Myocyte (in vitro differentiated cells): ENCODE results near the gene SIK3. TPM values are rescaled to one million over a fixed set of nuclear protein-coding genes. Genes with fewer than 3 reads are reported as not detected.

Experiments
- DNase-seq: peaks from one replicate; pipeline ENCODE4 v3.0.0-alpha.2; 2012; ENCODE audit warnings: low read depth
- total RNA-seq: library from RNA; depleted of rRNA; stranded (reverse); fragments of >200 nt; gene quantifications from 2 replicates; pipeline ENCODE4 v1.2.3, GENCODE V29; 2014

SIK3 gene
- total RNA-seq, 1 donor from 2014 or later = 19.7 TPM

DNA sequence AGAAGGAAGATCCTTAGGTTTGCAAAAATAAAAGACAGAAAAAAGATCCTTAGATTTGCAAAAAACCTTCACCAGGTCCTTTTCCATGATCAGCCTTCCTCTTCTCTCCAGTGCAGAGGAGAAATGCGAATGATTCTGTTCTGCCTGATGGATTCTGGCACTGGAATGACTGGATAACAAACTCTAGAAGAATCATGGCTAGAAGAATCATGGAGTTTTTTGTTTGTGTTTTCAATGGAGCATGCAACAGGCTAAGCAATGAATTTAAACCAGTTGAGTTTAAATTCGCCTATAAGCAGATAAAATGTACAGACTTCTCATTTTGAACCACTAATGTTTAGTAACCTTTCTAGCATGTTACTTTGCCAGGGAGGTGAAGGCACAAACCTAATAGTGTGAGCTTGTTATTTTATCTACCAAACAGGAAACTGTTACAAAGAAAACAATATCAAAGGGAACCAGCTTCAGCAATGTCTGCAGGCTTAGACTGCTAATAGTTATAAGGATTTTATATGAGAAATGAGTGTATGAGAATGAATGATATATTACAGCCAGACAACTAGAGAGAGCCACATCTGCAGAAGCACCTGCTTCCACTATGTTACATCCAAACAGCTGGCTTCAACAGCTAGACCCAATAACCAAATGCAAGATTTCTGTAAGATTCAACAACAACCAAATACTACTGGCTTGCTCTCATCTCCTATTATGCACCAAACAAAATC lies 196.1 kb downstream of the SIK3 start:
- no peak for DNase-seq

DNA sequence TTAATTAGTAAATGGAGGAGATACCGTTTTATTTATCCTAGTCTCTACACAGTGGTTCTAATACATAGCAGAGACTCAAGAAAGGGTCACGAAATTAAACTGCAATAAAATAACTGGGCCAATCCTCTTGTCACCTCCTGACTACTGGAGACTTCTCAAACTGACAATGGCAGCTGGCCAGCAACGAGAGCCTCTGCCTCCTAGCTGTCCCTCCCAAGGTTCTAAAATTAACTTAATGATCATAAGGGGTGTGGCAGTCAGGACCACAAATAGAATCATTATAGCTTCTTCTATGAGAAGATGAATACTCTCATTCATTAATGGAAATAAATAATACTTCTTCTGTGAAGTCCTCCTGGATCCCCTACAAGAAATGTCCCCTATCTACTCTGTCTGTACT lies 197.0 kb downstream of the SIK3 start:
- DNase-seq = peak; percentile 95

DNA sequence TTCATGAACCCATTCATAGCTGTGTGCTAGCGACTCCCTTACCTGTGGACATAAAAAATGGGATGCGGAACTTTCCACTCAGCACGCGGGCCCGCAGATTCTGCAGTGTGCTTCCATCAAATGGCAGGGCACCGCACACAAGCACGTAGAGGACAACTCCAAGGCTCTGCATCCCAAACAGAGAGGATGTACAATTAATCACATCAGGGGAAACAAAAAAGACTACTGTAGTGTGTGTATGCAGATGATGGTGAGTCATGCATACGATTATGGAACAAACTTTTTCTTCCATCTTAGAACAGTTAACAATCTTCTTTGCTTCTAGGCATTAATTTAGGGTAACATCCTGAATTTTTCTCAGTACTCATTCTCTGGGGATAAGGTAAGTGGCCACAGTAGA lies 202.0 kb downstream of the SIK3 start:
- no peak for DNase-seq

DNA sequence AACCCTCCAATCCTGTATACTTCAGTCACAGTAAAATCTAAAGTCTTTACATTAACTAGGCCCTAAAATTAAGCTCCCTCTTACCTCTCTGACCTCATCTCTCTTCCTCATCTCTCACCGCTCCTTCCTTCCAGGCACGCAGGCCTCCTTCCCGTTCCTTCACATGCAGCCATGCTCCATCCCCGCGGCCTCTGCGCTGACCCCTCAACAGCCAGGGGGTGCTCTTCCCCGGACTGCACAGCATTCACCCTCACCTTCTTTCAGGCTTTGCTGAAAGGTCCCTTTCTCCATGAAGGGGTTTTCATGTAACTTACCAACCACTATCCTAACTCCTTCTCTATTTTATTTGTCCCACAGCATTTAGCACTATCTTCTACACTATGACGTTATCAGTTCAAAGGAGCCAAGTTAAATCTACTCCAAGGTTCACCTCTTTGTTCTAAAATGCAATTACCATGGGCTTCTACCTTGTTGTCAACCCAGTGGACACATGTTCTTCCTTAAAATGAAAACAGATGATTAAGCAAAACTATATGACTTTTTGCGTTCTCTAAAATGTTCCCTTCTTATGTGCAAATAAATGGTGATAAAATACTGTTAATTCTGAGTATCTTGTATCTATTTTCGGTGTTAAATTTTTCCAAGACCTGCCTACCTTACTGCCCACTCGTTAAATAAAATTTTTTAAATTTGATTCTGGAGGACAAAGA lies 203.0 kb downstream of the SIK3 start:
- DNase-seq = no peak

DNA sequence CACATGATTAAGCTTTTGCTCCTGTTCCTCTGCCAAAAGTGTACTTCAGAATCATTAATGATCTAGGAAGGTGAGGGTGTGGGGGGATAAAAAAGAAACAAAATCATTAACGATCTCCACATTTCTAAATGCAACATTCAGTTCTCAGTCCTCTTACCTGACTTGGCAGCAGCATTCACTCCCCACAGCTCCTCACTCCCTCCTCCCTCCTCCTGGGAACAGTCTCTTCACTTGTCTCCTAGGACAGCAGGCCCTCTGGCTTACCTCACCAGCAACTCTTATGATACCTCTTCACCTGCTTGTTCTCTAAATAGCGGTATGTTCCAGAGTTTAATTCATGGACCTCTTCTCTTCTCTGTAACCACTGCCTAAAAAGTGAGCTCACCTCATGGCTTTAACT lies 204.3 kb downstream of the SIK3 start:
- DNase-seq = no peak

DNA sequence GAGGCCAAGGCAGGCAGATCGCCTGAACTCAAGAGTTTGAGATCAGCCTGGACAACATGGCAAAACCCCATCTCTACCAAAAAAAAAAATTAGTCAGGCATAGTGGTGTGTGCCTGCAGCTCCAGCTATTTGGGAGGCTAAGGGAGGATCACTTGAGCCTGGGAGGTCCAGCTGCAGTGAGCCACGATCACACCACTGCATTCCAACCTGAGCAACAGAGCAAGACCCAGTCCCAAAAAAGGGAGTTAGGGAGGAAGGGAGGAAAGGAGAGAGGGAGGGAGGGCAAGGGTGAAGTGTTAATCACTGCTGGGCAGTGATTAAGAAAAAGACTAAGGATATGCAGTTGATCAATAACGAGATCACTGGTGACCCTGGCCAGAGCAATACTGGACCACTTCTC lies 204.8 kb downstream of the SIK3 start:
- DNase-seq = no peak

DNA sequence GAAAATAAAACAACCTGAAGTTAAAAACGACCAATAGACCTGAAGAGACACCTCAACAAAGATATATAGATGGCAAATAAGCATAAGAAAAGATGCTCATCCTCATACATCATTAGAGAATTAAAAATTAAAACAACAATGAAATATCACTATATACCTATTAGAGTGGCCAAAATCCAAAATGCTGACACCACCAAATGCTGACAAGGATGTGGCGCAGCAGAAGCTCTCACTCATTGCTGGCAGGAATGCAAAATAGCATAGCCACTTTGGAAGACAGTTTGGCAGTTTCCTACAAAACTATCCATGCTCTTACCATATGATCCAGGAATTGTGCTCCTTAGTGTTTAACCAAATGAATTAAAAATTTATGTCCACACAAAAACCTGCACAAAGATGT lies 205.9 kb downstream of the SIK3 start:
- DNase-seq = no peak

DNA sequence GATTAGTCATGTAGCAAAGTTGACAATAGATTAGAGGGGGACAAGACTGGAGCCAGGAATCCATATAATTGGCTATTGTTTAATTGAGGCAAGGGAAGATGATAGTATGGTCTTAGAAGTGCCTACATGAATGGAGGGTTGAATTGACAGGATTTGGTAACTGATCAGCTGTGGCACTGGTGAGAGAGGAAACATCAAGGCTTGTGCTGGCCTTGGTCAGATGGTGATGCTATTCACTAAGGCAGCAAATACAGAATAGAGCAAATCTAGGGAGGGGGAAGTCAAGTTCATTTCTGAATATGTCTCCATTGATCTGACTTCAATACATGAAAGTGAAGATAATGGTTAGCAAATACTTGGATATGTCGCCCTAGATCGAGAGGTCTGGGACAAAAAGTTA lies 206.5 kb downstream of the SIK3 start:
- no peak for DNase-seq

DNA sequence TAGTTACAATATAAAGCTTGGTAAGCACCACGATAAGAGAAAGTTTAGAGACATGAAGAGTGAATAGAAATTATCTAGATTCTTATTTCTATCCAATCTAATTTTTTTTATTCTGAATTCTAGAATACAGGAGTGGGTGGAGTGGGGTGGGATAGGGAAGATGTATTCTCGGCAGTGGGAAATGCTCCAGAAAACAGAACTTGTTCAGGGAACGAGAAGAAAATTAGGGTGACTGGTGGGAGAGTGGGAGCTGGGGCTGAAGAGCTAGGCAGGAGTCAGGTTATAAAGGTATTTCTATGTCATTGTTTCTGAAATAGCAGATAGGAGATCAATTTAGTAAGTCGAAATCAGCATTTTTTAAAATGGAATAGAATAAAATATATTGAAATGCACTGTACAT lies 207.6 kb downstream of the SIK3 start:
- DNase-seq = no peak

DNA sequence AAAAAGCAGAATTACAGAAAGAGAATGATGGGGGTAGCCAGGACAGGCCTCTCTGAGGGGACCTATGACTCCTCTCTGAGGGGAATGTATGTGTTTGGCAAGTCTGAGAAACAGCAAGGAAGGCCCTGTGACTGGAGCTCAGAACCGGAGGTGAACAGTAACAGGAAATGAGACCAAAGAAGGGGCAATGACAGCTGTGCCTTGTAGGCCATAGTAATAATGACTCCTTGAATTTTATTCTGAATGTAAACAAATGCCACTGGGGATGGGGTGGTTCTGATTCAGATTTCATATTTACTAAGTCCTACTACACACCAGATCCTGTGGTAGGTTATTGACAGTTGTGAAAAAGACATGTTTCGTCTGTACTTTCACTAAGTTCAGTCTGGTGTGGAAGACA lies 208.0 kb downstream of the SIK3 start:
- DNase-seq = no peak

DNA sequence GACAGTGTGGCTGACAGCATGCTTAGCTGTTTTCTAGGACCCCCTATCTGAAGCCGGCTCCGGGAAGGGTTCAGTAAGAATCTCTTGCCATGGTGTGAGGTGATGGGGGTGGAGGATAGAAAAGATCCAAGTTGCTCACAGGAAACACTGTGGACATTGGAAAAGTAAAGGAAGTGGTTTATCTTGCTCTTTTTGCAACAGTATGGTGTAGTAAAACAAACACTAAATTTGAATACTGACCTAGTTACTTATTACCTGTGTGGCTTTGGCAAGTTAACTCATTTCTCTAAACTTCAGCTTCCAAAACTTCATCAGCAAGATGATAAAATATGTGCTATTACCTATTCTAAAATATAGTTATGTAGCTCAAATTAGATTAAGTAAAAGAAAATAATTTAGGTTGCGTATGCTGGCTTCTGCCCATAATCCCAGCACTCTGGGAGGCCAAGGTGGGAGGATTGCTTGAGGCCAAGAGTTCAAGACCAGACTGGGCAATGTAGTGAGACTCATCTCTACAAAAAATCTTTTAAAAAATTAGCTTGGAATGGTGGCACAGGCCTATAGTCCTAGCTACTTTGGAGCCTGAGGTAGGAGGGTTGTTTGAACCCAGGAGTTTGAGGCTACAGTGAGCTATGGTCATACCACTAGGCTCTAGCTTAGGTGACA lies 209.2 kb downstream of the SIK3 start:
- no peak for DNase-seq

DNA sequence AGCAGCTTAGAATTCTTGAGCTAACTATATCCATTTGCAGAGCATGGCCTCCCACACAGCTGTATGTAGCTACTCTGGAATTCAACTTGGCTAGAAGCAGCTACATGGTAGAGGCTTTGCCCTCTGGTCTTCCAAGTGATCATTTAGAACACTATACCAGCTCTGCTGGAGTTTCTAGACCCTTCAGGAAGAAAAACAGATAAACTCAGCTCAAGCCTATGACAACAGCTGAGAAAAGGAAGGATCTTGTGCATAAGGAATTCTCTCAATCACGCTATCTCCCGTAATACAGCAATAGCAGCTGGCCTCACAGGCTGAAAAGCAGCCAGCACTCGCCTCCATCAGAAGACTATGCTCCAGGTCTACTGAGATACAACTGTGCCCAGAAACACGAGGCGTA lies 210.2 kb downstream of the SIK3 start:
- DNase-seq = peak; percentile 30

DNA sequence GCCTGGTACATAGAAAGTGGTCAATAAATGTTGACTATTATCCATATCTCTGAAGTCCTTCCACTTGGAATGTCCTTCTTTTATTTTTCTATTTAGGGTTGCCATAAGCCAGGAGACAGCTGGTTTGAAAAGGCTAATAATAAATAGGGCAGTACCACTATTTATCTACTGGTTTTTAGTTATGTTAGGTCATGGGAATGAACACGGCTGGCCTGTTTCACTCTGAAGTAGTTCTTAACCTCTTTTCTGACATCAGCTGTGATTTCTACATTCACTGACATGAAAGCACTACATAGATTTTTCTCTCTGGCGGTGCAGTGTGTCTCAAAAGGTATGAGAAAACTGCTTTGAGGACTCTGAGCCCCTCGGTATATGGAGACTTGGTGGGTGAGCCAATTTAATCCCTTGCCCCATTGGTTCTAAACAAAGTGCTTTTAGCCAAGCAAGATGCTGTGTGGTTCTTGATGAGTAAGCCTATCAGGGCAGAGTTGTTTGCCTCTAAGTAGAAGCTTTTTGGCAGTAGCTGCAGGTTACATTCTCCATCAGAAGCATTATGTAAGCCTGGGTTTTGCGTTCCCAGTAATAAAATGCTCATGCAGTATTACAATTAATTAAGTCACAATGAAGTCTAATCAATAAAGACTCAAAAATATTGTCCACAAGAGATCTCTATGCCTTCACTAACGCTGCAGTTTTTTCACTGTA lies 212.1 kb downstream of the SIK3 start:
- peak; percentile 60 for DNase-seq

DNA sequence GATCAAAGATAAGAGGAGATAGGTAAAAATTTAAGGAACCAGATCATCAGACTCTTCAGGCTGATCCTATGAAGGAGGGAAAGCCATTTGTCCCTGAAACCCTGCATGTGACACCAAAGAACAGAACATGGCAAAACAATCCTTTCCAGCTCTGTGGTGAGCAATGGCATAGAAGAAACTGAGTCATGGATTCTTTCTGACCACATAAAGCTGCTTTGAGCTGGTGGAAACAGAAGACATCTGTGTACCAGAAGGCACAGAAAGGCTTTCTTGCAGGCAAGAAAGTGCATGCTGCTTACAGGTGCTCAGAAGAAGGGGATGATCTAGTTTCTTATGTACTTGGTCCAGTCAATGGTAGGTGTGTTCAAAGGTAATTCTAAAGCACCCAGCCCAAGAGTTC lies 215.8 kb downstream of the SIK3 start:
- peak; percentile 74 for DNase-seq

DNA sequence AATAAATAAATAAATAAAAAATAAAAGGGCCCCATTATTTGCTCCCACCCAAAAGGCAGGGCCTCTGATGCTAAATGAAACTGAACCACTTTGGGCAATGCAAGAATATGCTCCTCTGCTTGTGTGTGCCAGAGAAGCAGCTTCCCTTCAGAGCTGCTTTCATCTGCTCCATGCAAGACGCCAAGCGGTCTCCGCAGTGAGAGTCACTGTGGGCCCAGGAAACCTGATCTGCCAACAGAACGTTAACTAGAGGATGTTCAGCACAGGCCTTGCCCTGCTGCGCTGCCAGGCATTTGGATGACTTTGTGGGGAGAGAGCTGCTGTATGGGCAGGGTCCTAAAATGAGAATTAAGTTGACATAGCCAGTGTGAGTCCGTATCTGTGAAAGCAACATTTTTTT lies 217.1 kb downstream of the SIK3 start:
- peak; percentile 32 for DNase-seq

DNA sequence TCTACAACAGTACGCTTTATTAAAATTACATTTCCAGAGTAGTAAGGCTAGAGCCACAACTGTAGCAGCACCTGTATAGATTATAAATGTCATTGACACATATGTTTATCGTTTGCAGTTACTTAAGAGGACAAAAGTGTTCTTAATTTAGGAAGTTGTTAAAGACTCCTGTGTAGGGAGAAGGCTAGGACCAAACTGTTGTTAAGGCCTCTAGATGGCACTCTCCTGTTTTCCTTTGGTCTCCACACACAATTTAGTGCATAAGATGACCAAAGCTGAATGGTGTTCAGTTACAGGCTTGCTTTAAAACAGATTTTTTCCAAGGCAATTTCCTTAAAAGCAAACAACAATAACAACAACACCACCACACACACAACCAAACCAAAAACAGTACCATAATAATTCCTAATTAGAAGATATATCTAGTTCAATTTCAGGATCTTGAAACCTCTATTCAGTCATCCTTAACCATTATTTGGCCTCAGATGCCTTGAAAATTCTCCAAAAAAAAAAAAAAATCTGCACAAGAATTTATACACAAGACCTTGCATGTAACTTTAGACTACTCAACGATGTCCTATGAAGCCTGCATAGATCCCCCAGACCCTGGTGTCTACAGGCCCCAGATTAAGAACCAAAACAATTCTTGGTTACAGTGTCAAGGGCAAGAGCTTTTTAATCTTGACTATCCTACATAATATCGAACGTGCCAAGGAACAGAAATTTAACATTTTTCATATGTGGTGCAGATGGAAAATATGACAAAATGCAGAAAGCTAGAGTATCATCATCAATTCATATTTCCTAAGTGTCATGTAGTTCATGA lies 218.2 kb downstream of the SIK3 start:
- DNase-seq = peak; percentile 81

DNA sequence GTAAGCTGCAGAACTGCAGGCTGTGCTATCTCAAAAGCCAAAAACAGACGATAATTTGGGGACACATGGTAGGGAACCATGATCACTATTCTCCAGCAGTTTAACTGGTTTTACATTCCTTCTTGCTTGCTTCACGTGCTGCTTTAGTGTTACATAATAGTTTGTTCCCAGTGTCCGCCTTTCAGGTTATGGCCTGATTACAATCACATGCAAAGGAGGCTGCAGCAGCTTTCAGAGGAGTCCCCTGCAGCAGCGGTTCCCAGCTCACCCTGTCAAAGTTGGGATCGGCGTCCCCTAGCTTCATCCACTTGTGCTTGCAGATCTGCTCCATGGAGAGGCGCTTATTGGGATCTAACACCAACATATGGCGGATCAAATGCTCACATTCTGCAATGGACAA lies 221.6 kb downstream of the SIK3 start:
- no peak for DNase-seq

DNA sequence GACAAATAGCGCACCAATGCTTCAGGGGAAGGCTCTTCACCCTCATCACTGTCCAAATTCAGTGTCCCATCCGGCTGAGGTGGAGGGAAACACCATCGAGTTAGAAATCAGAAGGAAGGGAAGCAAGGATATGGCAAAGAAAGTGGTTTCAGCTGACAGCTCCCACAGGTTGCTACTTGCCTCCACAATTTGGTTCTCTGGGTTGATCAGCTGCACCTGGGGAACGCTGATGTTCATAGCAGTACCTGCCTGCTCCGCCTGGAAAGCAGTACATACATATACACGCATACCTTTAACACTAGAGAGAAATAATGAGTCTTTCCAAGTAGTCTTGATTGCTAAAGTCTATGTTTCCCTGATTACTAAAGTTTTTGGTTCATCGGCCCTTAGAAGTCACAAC lies 223.0 kb downstream of the SIK3 start:
- DNase-seq = no peak

DNA sequence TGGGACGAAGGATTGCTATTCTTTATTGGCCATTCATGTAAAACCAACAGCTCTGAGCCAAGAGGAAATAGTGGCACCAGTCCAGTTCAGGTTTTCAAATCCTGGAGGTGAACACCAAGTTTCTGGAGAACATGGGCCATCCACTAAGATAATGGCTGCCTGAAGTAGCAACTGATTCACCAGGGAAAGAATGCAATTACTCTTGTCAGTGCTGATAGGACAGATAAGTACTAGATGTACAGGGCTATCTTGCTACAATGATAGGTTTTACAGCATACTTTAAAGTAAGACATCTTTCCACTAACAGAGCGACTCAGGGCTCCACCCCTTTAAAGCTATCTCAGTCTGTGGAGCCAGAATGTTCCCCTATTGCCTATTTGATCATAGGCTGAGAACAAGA lies 224.0 kb downstream of the SIK3 start:
- DNase-seq = no peak

DNA sequence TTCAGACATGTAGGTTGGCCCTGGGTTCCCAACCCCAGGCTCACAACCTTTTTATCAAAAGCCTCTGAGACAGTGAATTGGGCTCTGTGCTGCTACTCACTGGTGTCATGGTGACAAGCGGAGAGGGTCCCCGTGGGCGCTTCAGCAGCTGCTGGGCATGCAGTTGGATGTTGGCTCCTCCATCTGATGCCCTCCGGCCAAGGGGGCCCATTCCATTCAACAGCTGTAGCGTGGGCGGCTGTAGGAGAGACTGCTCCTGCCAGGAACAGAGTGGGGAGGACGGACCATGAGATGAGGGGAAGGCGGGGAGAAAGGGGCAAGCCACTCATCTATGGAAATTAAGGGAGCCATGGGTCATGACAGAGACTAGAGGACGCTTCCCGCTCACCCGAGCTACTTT lies 224.8 kb downstream of the SIK3 start:
- peak; percentile 43 for DNase-seq

DNA sequence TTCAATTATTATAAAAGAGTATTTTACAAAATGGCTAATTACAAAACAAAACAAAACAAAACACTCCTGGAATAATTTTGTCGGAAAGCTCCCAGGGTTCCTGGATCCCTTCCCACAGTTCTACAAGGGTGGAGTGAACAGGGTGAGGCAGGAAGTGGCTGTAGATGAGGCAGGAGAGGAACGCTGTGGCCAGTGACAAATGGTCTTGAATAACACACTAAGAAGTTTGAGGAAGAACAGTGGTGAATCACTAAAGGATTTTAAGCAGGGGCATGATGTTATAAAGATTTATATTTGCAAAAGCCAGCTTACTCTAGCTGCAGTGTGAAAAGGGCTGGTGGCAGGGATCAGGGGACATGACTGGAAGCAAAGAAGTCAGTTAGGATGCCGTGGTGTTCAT lies 227.0 kb downstream of the SIK3 start:
- peak; percentile 90 for DNase-seq
